GM12878 (cell line): ENCODE results near the gene ZBTB48. TPM values are rescaled to one million over a fixed set of nuclear protein-coding genes. Genes with fewer than 3 reads are reported as not detected.

Experiments
- ATF7 ChIP-seq: fragments of 450-650 bp; IDR thresholded peaks from 2 replicates; pipeline ENCODE4 v1.6.1; 2016; ENCODE audit warnings: low read depth, mild to moderate bottlenecking
- CHD4 ChIP-seq: fragments of 200-600 bp; sonication (generic); IDR thresholded peaks from 2 replicates; pipeline ENCODE4 v1.6.1; 2016; ENCODE audit warnings: mild to moderate bottlenecking
- CREB1 ChIP-seq: IDR thresholded peaks from 2 replicates; pipeline ENCODE4 v1.6.1; 2012; ENCODE audit warnings: low read depth, mild to moderate bottlenecking, inconsistent platforms
- CREM ChIP-seq: IDR thresholded peaks from 2 replicates; pipeline ENCODE4 v1.6.1; 2014; ENCODE audit warnings: antibody characterized with exemption, low read depth
- HDAC2 ChIP-seq: fragments of 200-600 bp; sonication (generic); IDR thresholded peaks from 2 replicates; pipeline ENCODE4 v1.6.1; 2017
- HDGF ChIP-seq: fragments of 450-650 bp; IDR thresholded peaks from 2 replicates; pipeline ENCODE4 v1.6.1; 2016; ENCODE audit warnings: antibody characterized with exemption
- IKZF2 ChIP-seq, 2 experiments: fragments of 450-650 bp; IDR thresholded peaks; 2 replicates each; pipeline ENCODE4 v1.6.1; 2017; ENCODE audit warnings: mild to moderate bottlenecking in 2 of 2, moderate library complexity in 2 of 2
- IRF4 ChIP-seq: IDR thresholded peaks from 2 replicates; pipeline ENCODE4 v1.6.1; 2011; ENCODE audit warnings: low read depth, low read length
- KAT2A ChIP-seq: conservative IDR thresholded peaks from 2 replicates; pipeline ENCODE4 v1.6.1; 2011; ENCODE audit warnings: low read depth, low read length; ENCODE audit not compliant: control insufficient read depth
- KDM1A ChIP-seq: fragments of 200-600 bp; sonication (generic); IDR thresholded peaks from 2 replicates; pipeline ENCODE4 v1.6.1; 2016; ENCODE audit warnings: borderline replicate concordance
- MTA2 ChIP-seq: fragments of 450-650 bp; IDR thresholded peaks from 2 replicates; pipeline ENCODE4 v1.6.1; 2016; ENCODE audit warnings: low read depth, mild to moderate bottlenecking, moderate library complexity
- MTA3 ChIP-seq: IDR thresholded peaks from 2 replicates; pipeline ENCODE4 v1.6.1; 2012; ENCODE audit warnings: low read length, inconsistent platforms, borderline replicate concordance
- POLR2A ChIP-seq: IDR thresholded peaks from 2 replicates; pipeline ENCODE4 v1.6.1; 2011; ENCODE audit warnings: low read depth, mild to moderate bottlenecking, low read length
- POLR2AphosphoS5 ChIP-seq: IDR thresholded peaks from 2 replicates; pipeline ENCODE4 v1.6.1; 2011; ENCODE audit warnings: mild to moderate bottlenecking, low read length, inconsistent platforms
- PRDM15 ChIP-seq: fragments of 450-650 bp; formaldehyde crosslinking; IDR thresholded peaks from 2 replicates; pipeline ENCODE4 v1.4.0; 2020; ENCODE audit warnings: mild to moderate bottlenecking, moderate library complexity
- RCOR1 ChIP-seq: conservative IDR thresholded peaks from 2 replicates; pipeline ENCODE4 v1.6.1; 2012; ENCODE audit warnings: low read depth, low read length, improper control_type of control experiment
- SRF ChIP-seq, 2 experiments: IDR thresholded peaks; 2 replicates each; pipeline ENCODE4 v1.6.1; 2011; ENCODE audit warnings: low read depth in 2 of 2, low read length in 2 of 2, mild to moderate bottlenecking in 1 of 2, moderate library complexity in 1 of 2
- STAT1 ChIP-seq: fragments of 450-650 bp; conservative IDR thresholded peaks from 2 replicates; pipeline ENCODE4 v1.6.1; 2014; ENCODE audit warnings: antibody characterized with exemption, mild to moderate bottlenecking
- TCF7 ChIP-seq: IDR thresholded peaks from 2 replicates; pipeline ENCODE4 v1.6.1; 2014; ENCODE audit warnings: antibody characterized with exemption, borderline replicate concordance
- ZNF592 ChIP-seq: fragments of 450-650 bp; IDR thresholded peaks from 2 replicates; pipeline ENCODE4 v1.6.1; 2017; ENCODE audit warnings: mild to moderate bottlenecking, moderate library complexity
- polyA plus RNA-seq, 11 experiments: library from polyadenylated mRNA; depleted of rRNA in 4 of 11; unstranded in 6 of 11; stranded (reverse) in 5 of 11; fragments of >200 nt; fragmentation: Nextera tagmentation in 4 of 11; fragmentation: Illumina TruSeq in 1 of 11; extraction: Ambion mirVana in 4 of 11; extraction: Trizol in 1 of 11; gene quantifications; 1 replicate in 1 of 11; 2 replicates in 10 of 11; pipeline versions ENCODE4 v1.2.1 to v1.2.3, GENCODE V29; 2011 to 2016; ENCODE audit warnings: inconsistent platforms in 2 of 11, missing spikeins in 2 of 11, low read depth in 1 of 11
- total RNA-seq, 4 experiments: library from RNA; depleted of rRNA in 3 of 4; stranded (reverse); fragments of >200 nt in 3 of 4; fragmentation: Illumina TruSeq in 1 of 4; extraction: Trizol in 1 of 4; gene quantifications; 2 replicates each; pipeline versions ENCODE4 v1.2.1 to v1.2.3, GENCODE V29; 2013 to 2021
- TF ChIP-seq, protein P1 (sequence below): fragments of 450-650 bp; IDR thresholded peaks from 2 replicates; pipeline ENCODE4 v1.6.1; 2016; ENCODE audit warnings: mild to moderate bottlenecking, moderate library complexity, borderline replicate concordance

The ZBTB48 gene
- total and polyA plus RNA-seq, 10 of the 15 experiments (the other 5 are each of a cell fraction or from before 2014, with no cell fraction given), result 1.00 to 25.3 (median 16.7) TPM

- TF ChIP-seq POLR2A (peak; percentile 36; the same call in 1 of the 2 replicates), CREB1 (peak; percentile 81), MTA2 (no peak), RCOR1 (no peak), CHD4 (no peak), HDGF (no peak), KDM1A (no peak), TCF7 (no peak), PRDM15 (no peak), MTA3 (no peak), POLR2AphosphoS5 (0 out of 2 replicates have a peak, but pooled peaks have one; percentile 46), ATF7 (no peak), IKZF2 (IDR thresholded peaks at IDR 0.05) (no peak), HDAC2 (no peak), KAT2A (no peak), STAT1 (no peak), ZNF592 (no peak), IRF4 (no peak), SRF (IDR thresholded peaks at IDR 0.05; ENCODE audit: low read depth in 2 of 2, low read length in 2 of 2) (no peak), CREM (0 out of 2 replicates have a peak, but pooled peaks have one; percentile 46)
- TF ChIP-seq, protein P1, sequence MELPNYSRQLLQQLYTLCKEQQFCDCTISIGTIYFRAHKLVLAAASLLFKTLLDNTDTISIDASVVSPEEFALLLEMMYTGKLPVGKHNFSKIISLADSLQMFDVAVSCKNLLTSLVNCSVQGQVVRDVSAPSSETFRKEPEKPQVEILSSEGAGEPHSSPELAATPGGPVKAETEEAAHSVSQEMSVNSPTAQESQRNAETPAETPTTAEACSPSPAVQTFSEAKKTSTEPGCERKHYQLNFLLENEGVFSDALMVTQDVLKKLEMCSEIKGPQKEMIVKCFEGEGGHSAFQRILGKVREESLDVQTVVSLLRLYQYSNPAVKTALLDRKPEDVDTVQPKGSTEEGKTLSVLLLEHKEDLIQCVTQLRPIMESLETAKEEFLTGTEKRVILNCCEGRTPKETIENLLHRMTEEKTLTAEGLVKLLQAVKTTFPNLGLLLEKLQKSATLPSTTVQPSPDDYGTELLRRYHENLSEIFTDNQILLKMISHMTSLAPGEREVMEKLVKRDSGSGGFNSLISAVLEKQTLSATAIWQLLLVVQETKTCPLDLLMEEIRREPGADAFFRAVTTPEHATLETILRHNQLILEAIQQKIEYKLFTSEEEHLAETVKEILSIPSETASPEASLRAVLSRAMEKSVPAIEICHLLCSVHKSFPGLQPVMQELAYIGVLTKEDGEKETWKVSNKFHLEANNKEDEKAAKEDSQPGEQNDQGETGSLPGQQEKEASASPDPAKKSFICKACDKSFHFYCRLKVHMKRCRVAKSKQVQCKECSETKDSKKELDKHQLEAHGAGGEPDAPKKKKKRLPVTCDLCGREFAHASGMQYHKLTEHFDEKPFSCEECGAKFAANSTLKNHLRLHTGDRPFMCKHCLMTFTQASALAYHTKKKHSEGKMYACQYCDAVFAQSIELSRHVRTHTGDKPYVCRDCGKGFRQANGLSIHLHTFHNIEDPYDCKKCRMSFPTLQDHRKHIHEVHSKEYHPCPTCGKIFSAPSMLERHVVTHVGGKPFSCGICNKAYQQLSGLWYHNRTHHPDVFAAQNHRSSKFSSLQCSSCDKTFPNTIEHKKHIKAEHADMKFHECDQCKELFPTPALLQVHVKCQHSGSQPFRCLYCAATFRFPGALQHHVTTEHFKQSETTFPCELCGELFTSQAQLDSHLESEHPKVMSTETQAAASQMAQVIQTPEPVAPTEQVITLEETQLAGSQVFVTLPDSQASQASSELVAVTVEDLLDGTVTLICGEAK, result peak; percentile 65
These were observed 23.6 kb downstream of the ZBTB48 start (continued) for GRCh38 chr1:6603238-6603914.
